K562 (cell line): ENCODE measurements around the gene TIPARP. TPM values are rescaled to one million over a fixed set of nuclear protein-coding genes. Genes with fewer than 3 reads are reported as not detected.

ENCODE experiments used
- ARID1B ChIP-seq: fragments of 450-650 bp; IDR thresholded peaks from 2 replicates; pipeline ENCODE4 v1.6.1; 2016; ENCODE audit warnings: antibody characterized with exemption, mild to moderate bottlenecking, inconsistent platforms
- ATF2 ChIP-seq: sonication (generic); formaldehyde crosslinking; IDR thresholded peaks from 2 replicates; pipeline ENCODE4 v1.8.1; 2022; ENCODE audit warnings: missing genetic modification reagents
- ATF3 ChIP-seq, 2 experiments: fragments of 450-650 bp in 1 of 2; sonication (generic) in 1 of 2; formaldehyde crosslinking in 1 of 2; IDR thresholded peaks in 1 of 2; conservative IDR thresholded peaks in 1 of 2; 2 replicates each; pipeline versions ENCODE4 v1.6.1 to v1.8.1; 2016 to 2023; ENCODE audit warnings: mild to moderate bottlenecking in 2 of 2, moderate library complexity in 2 of 2, inconsistent platforms in 1 of 2, missing genetic modification reagents in 1 of 2
- E2F4 ChIP-seq: sonication (generic); formaldehyde crosslinking; IDR thresholded peaks from 2 replicates; pipeline ENCODE4 v1.8.0; 2022; ENCODE audit warnings: mild to moderate bottlenecking, low read depth, missing genetic modification reagents
- HCFC1 ChIP-seq: IDR thresholded peaks from 2 replicates; pipeline ENCODE4 v1.6.1; 2012; ENCODE audit warnings: low read depth, low read length, improper control_type of control experiment
- SAFB ChIP-seq: fragments of 200-400 bp; formaldehyde crosslinking; IDR thresholded peaks from 2 replicates; pipeline ENCODE4 v1.6.1; 2017; ENCODE audit warnings: low read depth, low read length, borderline replicate concordance
- SMC3 ChIP-seq: conservative IDR thresholded peaks from 2 replicates; pipeline ENCODE4 v1.6.1; 2011; ENCODE audit warnings: low read depth, low read length, improper control_type of control experiment; ENCODE audit not compliant: insufficient read depth
- XRCC3 ChIP-seq: fragments of 450-650 bp; IDR thresholded peaks from 2 replicates; pipeline ENCODE4 v1.6.1; 2017; ENCODE audit warnings: mild to moderate bottlenecking, moderate library complexity
- ZBTB1 ChIP-seq: sonication (generic); formaldehyde crosslinking; IDR thresholded peaks from 2 replicates; pipeline ENCODE4 v1.8.1; 2023; ENCODE audit warnings: missing genetic modification reagents, low read depth, mild to moderate bottlenecking, borderline replicate concordance
- ZHX1 ChIP-seq: fragments of 150-350 bp; conservative IDR thresholded peaks from 2 replicates; pipeline ENCODE4 v1.6.1; 2014; ENCODE audit warnings: low read length
- ZNF347 ChIP-seq: fragments of 450-650 bp; formaldehyde crosslinking; IDR thresholded peaks from 2 replicates; pipeline ENCODE4 v1.4.0; 2020; ENCODE audit warnings: low read depth, mild to moderate bottlenecking, moderate library complexity
- polyA plus RNA-seq, 8 experiments: library from polyadenylated mRNA; depleted of rRNA in 4 of 8; stranded (reverse) in 5 of 8; unstranded in 3 of 8; fragments of >200 nt; fragmentation: Nextera tagmentation in 2 of 8; fragmentation: Illumina TruSeq in 1 of 8; extraction: Ambion mirVana in 2 of 8; extraction: Trizol in 1 of 8; gene quantifications; 2 replicates each; pipeline versions ENCODE4 v1.2.1 to v1.2.3, GENCODE V29; 2011 to 2014; ENCODE audit warnings: inconsistent platforms in 1 of 8, missing spikeins in 1 of 8
- total RNA-seq, 7 experiments: library from RNA; depleted of rRNA in 6 of 7; stranded (reverse); fragments of >200 nt in 6 of 7; fragmentation: Illumina TruSeq in 2 of 7; extraction: Trizol in 2 of 7; gene quantifications; 2 replicates each; pipeline versions ENCODE4 v1.2.1 to v1.2.3, GENCODE V29; 2011 to 2021; ENCODE audit warnings: low replicate concordance in 1 of 7
- TF ChIP-seq, protein P1 (sequence below): sonication (generic); formaldehyde crosslinking; IDR thresholded peaks from 2 replicates; pipeline ENCODE4 v1.4.0; 2020; ENCODE audit warnings: mild to moderate bottlenecking, missing genetic modification reagents
- TF ChIP-seq, protein P2 (sequence below), 3 experiments: IDR thresholded peaks in 2 of 3; conservative IDR thresholded peaks in 1 of 3; 2 replicates each; pipeline ENCODE4 v1.5.1; 2011 to 2012; ENCODE audit warnings: low read length in 3 of 3, mild to moderate bottlenecking in 3 of 3, control low read depth in 2 of 3, improper control_type of control experiment in 1 of 3, inconsistent platforms in 1 of 3, low read depth in 1 of 3, mixed read lengths in 1 of 3, moderate library complexity in 1 of 3; ENCODE audit not compliant: insufficient read depth in 2 of 3

TIPARP gene
- total and polyA plus RNA-seq, 9 of the 15 experiments (the other 6 are each of a cell fraction or from before 2014, with no cell fraction given), result 2.4 to 29.4 (median 15.1) TPM

DNA sequence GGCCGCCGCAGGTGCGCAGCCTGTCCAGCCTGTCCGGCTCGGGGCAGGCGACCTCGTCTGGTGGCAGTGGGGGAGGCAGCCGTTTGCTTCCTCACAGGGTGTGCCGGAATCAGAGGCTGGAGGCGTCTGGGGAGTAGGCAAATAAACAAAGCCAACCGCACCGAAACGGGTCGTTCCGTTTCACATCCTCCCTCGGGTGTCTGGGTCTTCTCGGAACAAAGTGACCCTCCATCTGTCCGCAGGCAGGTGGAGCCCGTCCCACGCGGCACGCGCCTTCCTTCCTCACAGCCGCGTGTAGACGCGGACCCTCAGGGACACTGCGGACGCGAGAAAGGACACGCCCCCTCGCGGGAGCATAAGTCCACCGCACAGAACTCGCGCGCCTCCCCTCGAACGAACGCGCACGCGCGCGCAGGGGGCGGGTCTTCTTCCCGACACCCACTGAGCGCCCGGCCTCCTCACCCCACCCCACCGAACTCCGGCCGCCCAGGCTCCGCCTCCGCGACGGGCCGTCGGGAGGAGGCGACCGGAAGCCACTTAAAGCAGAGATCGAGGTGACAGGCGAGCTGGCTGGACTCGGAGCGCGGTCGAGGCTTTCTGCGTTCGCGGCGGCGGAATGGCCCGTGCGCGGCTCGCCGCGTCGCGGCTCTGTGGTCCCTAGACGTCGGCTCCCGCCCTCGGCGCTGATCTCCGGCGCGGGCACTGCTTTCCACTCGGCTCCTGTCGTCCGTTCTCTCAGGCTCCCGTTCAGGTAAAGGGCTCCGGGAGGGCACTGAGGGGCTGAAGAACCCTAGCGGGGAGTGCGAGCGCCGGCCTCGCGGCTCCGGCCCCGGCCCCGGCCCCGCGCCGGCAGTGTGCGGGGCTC lies at the start of gene TIPARP (continued):
- peak; percentile 71 for TF ChIP-seq ARID1B
- 0 out of 2 replicates have a peak, but pooled peaks have one; percentile 31 for TF ChIP-seq ATF2
- TF ChIP-seq HCFC1, result peak; percentile 41
- peak; percentile 56; the same call in 1 of the 2 replicates for TF ChIP-seq E2F4 (CRISPR knock-in tag)
- TF ChIP-seq SAFB, result peak; percentile 99
- TF ChIP-seq, protein P1, sequence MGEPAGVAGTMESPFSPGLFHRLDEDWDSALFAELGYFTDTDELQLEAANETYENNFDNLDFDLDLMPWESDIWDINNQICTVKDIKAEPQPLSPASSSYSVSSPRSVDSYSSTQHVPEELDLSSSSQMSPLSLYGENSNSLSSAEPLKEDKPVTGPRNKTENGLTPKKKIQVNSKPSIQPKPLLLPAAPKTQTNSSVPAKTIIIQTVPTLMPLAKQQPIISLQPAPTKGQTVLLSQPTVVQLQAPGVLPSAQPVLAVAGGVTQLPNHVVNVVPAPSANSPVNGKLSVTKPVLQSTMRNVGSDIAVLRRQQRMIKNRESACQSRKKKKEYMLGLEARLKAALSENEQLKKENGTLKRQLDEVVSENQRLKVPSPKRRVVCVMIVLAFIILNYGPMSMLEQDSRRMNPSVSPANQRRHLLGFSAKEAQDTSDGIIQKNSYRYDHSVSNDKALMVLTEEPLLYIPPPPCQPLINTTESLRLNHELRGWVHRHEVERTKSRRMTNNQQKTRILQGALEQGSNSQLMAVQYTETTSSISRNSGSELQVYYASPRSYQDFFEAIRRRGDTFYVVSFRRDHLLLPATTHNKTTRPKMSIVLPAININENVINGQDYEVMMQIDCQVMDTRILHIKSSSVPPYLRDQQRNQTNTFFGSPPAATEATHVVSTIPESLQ (CRISPR knock-in tag), result peak; percentile 68; the same call in 1 of the 2 replicates
- no peak for TF ChIP-seq ZNF347 (CRISPR knock-in tag)
- TF ChIP-seq, protein P2, sequence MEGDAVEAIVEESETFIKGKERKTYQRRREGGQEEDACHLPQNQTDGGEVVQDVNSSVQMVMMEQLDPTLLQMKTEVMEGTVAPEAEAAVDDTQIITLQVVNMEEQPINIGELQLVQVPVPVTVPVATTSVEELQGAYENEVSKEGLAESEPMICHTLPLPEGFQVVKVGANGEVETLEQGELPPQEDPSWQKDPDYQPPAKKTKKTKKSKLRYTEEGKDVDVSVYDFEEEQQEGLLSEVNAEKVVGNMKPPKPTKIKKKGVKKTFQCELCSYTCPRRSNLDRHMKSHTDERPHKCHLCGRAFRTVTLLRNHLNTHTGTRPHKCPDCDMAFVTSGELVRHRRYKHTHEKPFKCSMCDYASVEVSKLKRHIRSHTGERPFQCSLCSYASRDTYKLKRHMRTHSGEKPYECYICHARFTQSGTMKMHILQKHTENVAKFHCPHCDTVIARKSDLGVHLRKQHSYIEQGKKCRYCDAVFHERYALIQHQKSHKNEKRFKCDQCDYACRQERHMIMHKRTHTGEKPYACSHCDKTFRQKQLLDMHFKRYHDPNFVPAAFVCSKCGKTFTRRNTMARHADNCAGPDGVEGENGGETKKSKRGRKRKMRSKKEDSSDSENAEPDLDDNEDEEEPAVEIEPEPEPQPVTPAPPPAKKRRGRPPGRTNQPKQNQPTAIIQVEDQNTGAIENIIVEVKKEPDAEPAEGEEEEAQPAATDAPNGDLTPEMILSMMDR (IDR thresholded peaks at IDR 0.05 in 2 of 3, conservative IDR thresholded peaks at IDR 0.05 in 1 of 3; ENCODE audit: insufficient read depth in 2 of 3, low read depth in 1 of 3, low read length in 3 of 3), result peak; percentile 84 to 95 (median 94)
- TF ChIP-seq ZHX1, result 0 out of 2 replicates have a peak, but pooled peaks have one; percentile 23
- peak; percentile 84 for TF ChIP-seq SMC3
- no peak for TF ChIP-seq XRCC3
- peak; percentile 96 for TF ChIP-seq ZBTB1 (CRISPR knock-in tag)
- no peak for TF ChIP-seq ATF3 (IDR thresholded peaks at IDR 0.05)
- peak; percentile 37; the same call in 1 of the 2 replicates for TF ChIP-seq ATF3 (CRISPR knock-in tag; conservative IDR thresholded peaks at IDR 0.05)
